GM23338 (cell line): ENCODE measurements around the gene HEATR1. TPM values are rescaled to one million over a fixed set of nuclear protein-coding genes. Genes with fewer than 3 reads are reported as not detected.

Experiments used
- ATAC-seq: fragments of 200-7000 bp; cut with Tn5 transposase; 3 replicates; pipeline ENCODE4 v1.9.1; 2020
- DNase-seq: peaks from one replicate; pipeline ENCODE4 v3.0.0-alpha.2; 2015; ENCODE audit warnings: low spot score
- H2AFZ ChIP-seq: fragments of 200-600 bp; sonication (generic); 2 replicates; pipeline ENCODE4 v1.8.0; 2016; ENCODE audit warnings: antibody characterized with exemption, mild to moderate bottlenecking, moderate library complexity
- H3F3A ChIP-seq: fragments of 200-600 bp; sonication (generic); replicated peaks from 2 replicates; pipeline ENCODE4 v1.8.0; 2017; ENCODE audit warnings: antibody characterized with exemption, mixed run types, low read depth
- H3K27ac ChIP-seq: fragments of 200-600 bp; sonication (generic); 2 replicates; pipeline ENCODE4 v1.6.1; 2016; ENCODE audit warnings: low read depth
- H3K27me3 ChIP-seq: fragments of 200-600 bp; sonication (generic); 2 replicates; pipeline ENCODE4 v1.8.0; 2016; ENCODE audit warnings: mild to moderate bottlenecking, mixed run types, moderate library complexity; ENCODE audit not compliant: insufficient read depth
- H3K36me3 ChIP-seq: fragments of 200-600 bp; sonication (generic); 2 replicates; pipeline ENCODE4 v1.8.0; 2016; ENCODE audit warnings: mild to moderate bottlenecking; ENCODE audit not compliant: insufficient read depth
- H3K4me1 ChIP-seq: fragments of 200-600 bp; sonication (generic); 2 replicates; pipeline ENCODE4 v1.8.0; 2016; ENCODE audit warnings: mild to moderate bottlenecking, moderate library complexity; ENCODE audit not compliant: insufficient read depth
- H3K4me2 ChIP-seq: fragments of 200-600 bp; sonication (generic); 2 replicates; pipeline ENCODE4 v1.7.1; 2017; ENCODE audit warnings: mixed run types
- H3K4me3 ChIP-seq: fragments of 200-600 bp; sonication (generic); 2 replicates; pipeline ENCODE4 v1.6.1; 2016; ENCODE audit warnings: mixed run types
- H3K79me2 ChIP-seq: fragments of 200-600 bp; sonication (generic); replicated peaks from 2 replicates; pipeline ENCODE4 v1.8.0; 2017; ENCODE audit warnings: mild to moderate bottlenecking; ENCODE audit not compliant: insufficient read depth
- H3K9me2 ChIP-seq: fragments of 200-600 bp; sonication (generic); 2 replicates; pipeline ENCODE4 v1.8.0; 2017; ENCODE audit not compliant: insufficient read depth
- H4K20me1 ChIP-seq: fragments of 200-600 bp; sonication (generic); replicated peaks from 2 replicates; pipeline ENCODE4 v1.8.0; 2017; ENCODE audit warnings: mild to moderate bottlenecking; ENCODE audit not compliant: insufficient read depth
- H3K27ac Mint-ChIP-seq: 2 replicates; pipeline ENCODE4 v1.8.0; 2020; ENCODE audit warnings: inconsistent platforms, mild to moderate bottlenecking, moderate library complexity, mixed read lengths
- H3K27me3 Mint-ChIP-seq: 3 replicates; pipeline ENCODE4 v1.8.0; 2022; ENCODE audit warnings: low read depth, mild to moderate bottlenecking, moderate library complexity, mixed read lengths, inconsistent platforms; ENCODE audit not compliant: insufficient read depth, poor library complexity
- H3K36me3 Mint-ChIP-seq: 3 replicates; pipeline ENCODE4 v1.8.0; 2021; ENCODE audit warnings: low read depth, mild to moderate bottlenecking, inconsistent platforms, moderate library complexity, mixed read lengths
- H3K4me1 Mint-ChIP-seq: 3 replicates; pipeline ENCODE4 v1.8.0; 2020; ENCODE audit warnings: mild to moderate bottlenecking, inconsistent platforms, mixed read lengths
- H3K4me3 Mint-ChIP-seq: 3 replicates; pipeline ENCODE4 v1.8.0; 2021; ENCODE audit warnings: moderate library complexity, mild to moderate bottlenecking, inconsistent platforms, mixed read lengths
- H3K9me3 Mint-ChIP-seq: 3 replicates; pipeline ENCODE4 v1.8.0; 2020; ENCODE audit warnings: moderate library complexity, mild to moderate bottlenecking, inconsistent platforms, mixed read lengths
- CTCF ChIP-seq, 2 experiments: fragments of 200-600 bp in 1 of 2; sonication (generic) in 1 of 2; conservative IDR thresholded peaks; 2 replicates each; pipeline versions ENCODE4 v1.5.1 to v1.6.1; 2016 to 2017; ENCODE audit warnings: antibody characterized with exemption in 2 of 2, low read depth in 2 of 2, mild to moderate bottlenecking in 2 of 2, moderate library complexity in 1 of 2
- ETS1 ChIP-seq: IDR thresholded peaks from 2 replicates; pipeline ENCODE4 v1.6.1; 2016; ENCODE audit warnings: antibody characterized with exemption
- JUNB ChIP-seq: IDR thresholded peaks from one replicate; pipeline ENCODE4 v1.6.1; 2016; ENCODE audit warnings: antibody characterized with exemption; ENCODE audit not compliant: unreplicated experiment
- POLR2AphosphoS5 ChIP-seq: IDR thresholded peaks from 2 replicates; pipeline ENCODE4 v1.6.1; 2016; ENCODE audit warnings: antibody characterized with exemption, low read depth
- STAT1 ChIP-seq: IDR thresholded peaks from one replicate; pipeline ENCODE4 v1.6.1; 2016; ENCODE audit warnings: antibody characterized with exemption; ENCODE audit not compliant: unreplicated experiment
- ZNF114 ChIP-seq: fragments of 250-450 bp; sonication (Bioruptor Pico); IDR thresholded peaks from 2 replicates; pipeline ENCODE4 v1.5.0; 2020; ENCODE audit warnings: mild to moderate bottlenecking, moderate library complexity
- ZNF331 ChIP-seq: fragments of 250-450 bp; sonication (Bioruptor Pico); IDR thresholded peaks from 2 replicates; pipeline ENCODE4 v1.5.0; 2020; ENCODE audit warnings: low read depth, mild to moderate bottlenecking, moderate library complexity
- ZNF462 ChIP-seq: fragments of 250-450 bp; sonication (Bioruptor Pico); IDR thresholded peaks from 2 replicates; pipeline ENCODE4 v1.5.0; 2020; ENCODE audit warnings: mild to moderate bottlenecking, moderate library complexity
- polyA plus RNA-seq: library from polyadenylated mRNA; unstranded; fragments of >200 nt; fragmentation: Nextera tagmentation; extraction: Ambion mirVana; gene quantifications from 2 replicates; pipeline ENCODE4 v1.2.1, GENCODE V29; 2016
- total RNA-seq: library from RNA; depleted of rRNA; stranded (reverse); fragments of >200 nt; shearing (Covaris generic); gene quantifications from 2 replicates; pipeline ENCODE4 v1.2.3, GENCODE V29; 2014

Gene HEATR1
- total and polyA plus RNA-seq, 2 experiments from 2014 or later = 17.2 to 81.1 TPM

- Mint-ChIP-seq H3K4me3 (no peak overlapping the region), H3K27ac (no peak overlapping the region), H3K27me3 (no peaks in the 10 kb centered on the region), H3K4me1 (no peaks in the 10 kb centered on the region), H3K9me3 (no peaks in the 10 kb centered on the region), H3K36me3 (peaks cover 79% of the 10 kb centered on the region)
- Histone ChIP-seq H3K4me2 (no peak overlapping the region), H3F3A (no peaks in the 10 kb centered on the region), H4K20me1 (peaks cover 3% of the 10 kb centered on the region; the same call in 1 of the 2 replicates), H3K27ac (no peak overlapping the region), H3K4me3 (no peak overlapping the region), H3K27me3 (no peaks in the 10 kb centered on the region), H3K79me2 (no peaks in the 10 kb centered on the region), H3K36me3 (peaks cover 68% of the 10 kb centered on the region), H3K4me1 (no peaks in the 10 kb centered on the region), H3K9me2 (no peaks in the 10 kb centered on the region), H2AFZ (no peak overlapping the region)
- ATAC-seq = no peak
- no peak for TF ChIP-seq JUNB
- TF ChIP-seq POLR2AphosphoS5 = no peak
- no peak for TF ChIP-seq ZNF462 (CRISPR knock-in tag)
- no peak for TF ChIP-seq ETS1
- TF ChIP-seq ZNF114 = no peak
- TF ChIP-seq CTCF (conservative IDR thresholded peaks at IDR 0.05; ENCODE audit: low read depth in 2 of 2) = no peak
- TF ChIP-seq ZNF331 (CRISPR knock-in tag) = no peak
- TF ChIP-seq STAT1 = no peak
- DNase-seq = no peak
Observed at GRCh38 chr1:236575523-236575922, 28.8 kb downstream of the HEATR1 start.
